GM12878 (cell line): ENCODE results near the gene ELMO2. TPM values are rescaled to one million over a fixed set of nuclear protein-coding genes. Genes with fewer than 3 reads are reported as not detected.

Experiments
- BCL11A ChIP-seq: IDR thresholded peaks from 2 replicates; pipeline ENCODE4 v1.6.1; 2011; ENCODE audit warnings: low read depth, low read length
- CTCF ChIP-seq, 3 experiments: IDR thresholded peaks in 2 of 3; conservative IDR thresholded peaks in 1 of 3; 2 replicates each; pipeline ENCODE4 v1.5.1; 2011; ENCODE audit warnings: low read depth in 3 of 3, low read length in 3 of 3, mild to moderate bottlenecking in 3 of 3, control low read depth in 2 of 3, moderate library complexity in 2 of 3, inconsistent platforms in 1 of 3, mixed read lengths in 1 of 3; ENCODE audit not compliant: control insufficient read depth in 2 of 3, insufficient read depth in 1 of 3; ENCODE audit errors: extremely low read depth in 1 of 3
- EED ChIP-seq: sonication (generic); IDR thresholded peaks from 2 replicates; pipeline ENCODE4 v1.6.1; 2016; ENCODE audit warnings: antibody characterized with exemption, low read depth
- EGR1 ChIP-seq, 2 experiments: IDR thresholded peaks; 1 replicate in 1 of 2; 2 replicates in 1 of 2; pipeline ENCODE4 v1.6.1; 2011 to 2012; ENCODE audit warnings: low read depth in 2 of 2, low read length in 2 of 2, borderline replicate concordance in 1 of 2, mild to moderate bottlenecking in 1 of 2, moderate library complexity in 1 of 2
- GATAD2B ChIP-seq: fragments of 450-650 bp; conservative IDR thresholded peaks from 2 replicates; pipeline ENCODE4 v1.6.1; 2017; ENCODE audit warnings: low read depth, mild to moderate bottlenecking, moderate library complexity
- IRF4 ChIP-seq: IDR thresholded peaks from 2 replicates; pipeline ENCODE4 v1.6.1; 2011; ENCODE audit warnings: low read depth, low read length
- NFYA ChIP-seq: IDR thresholded peaks from 2 replicates; pipeline ENCODE4 v1.6.1; 2011; ENCODE audit warnings: low read depth, mild to moderate bottlenecking, low read length, improper control_type of control experiment, borderline replicate concordance
- NFYB ChIP-seq: IDR thresholded peaks from 2 replicates; pipeline ENCODE4 v1.6.1; 2011; ENCODE audit warnings: low read depth, mild to moderate bottlenecking, low read length, improper control_type of control experiment, moderate library complexity; ENCODE audit not compliant: insufficient read depth
- POLR2AphosphoS2 ChIP-seq: IDR thresholded peaks from 2 replicates; pipeline ENCODE4 v1.6.1; 2011; ENCODE audit warnings: low read depth, mild to moderate bottlenecking, low read length, improper control_type of control experiment, moderate library complexity
- STAT1 ChIP-seq: fragments of 450-650 bp; conservative IDR thresholded peaks from 2 replicates; pipeline ENCODE4 v1.6.1; 2014; ENCODE audit warnings: antibody characterized with exemption, mild to moderate bottlenecking
- ZBTB4 ChIP-seq: fragments of 450-650 bp; formaldehyde crosslinking; IDR thresholded peaks from 2 replicates; pipeline ENCODE4 v1.4.0; 2022; ENCODE audit warnings: mild to moderate bottlenecking, moderate library complexity
- ZBTB40 ChIP-seq: fragments of 450-650 bp; IDR thresholded peaks from 2 replicates; pipeline ENCODE4 v1.6.1; 2016; ENCODE audit warnings: mild to moderate bottlenecking, moderate library complexity, borderline replicate concordance
- ZNF207 ChIP-seq: fragments of 450-650 bp; IDR thresholded peaks from 2 replicates; pipeline ENCODE4 v1.6.1; 2014; ENCODE audit warnings: antibody characterized with exemption, mild to moderate bottlenecking, borderline replicate concordance
- ZNF24 ChIP-seq: fragments of 450-650 bp; IDR thresholded peaks from 2 replicates; pipeline ENCODE4 v1.6.1; 2017; ENCODE audit warnings: antibody characterized with exemption, mild to moderate bottlenecking
- polyA plus RNA-seq, 11 experiments: library from polyadenylated mRNA; depleted of rRNA in 4 of 11; unstranded in 6 of 11; stranded (reverse) in 5 of 11; fragments of >200 nt; fragmentation: Nextera tagmentation in 4 of 11; fragmentation: Illumina TruSeq in 1 of 11; extraction: Ambion mirVana in 4 of 11; extraction: Trizol in 1 of 11; gene quantifications; 1 replicate in 1 of 11; 2 replicates in 10 of 11; pipeline versions ENCODE4 v1.2.1 to v1.2.3, GENCODE V29; 2011 to 2016; ENCODE audit warnings: inconsistent platforms in 2 of 11, missing spikeins in 2 of 11, low read depth in 1 of 11
- total RNA-seq, 4 experiments: library from RNA; depleted of rRNA in 3 of 4; stranded (reverse); fragments of >200 nt in 3 of 4; fragmentation: Illumina TruSeq in 1 of 4; extraction: Trizol in 1 of 4; gene quantifications; 2 replicates each; pipeline versions ENCODE4 v1.2.1 to v1.2.3, GENCODE V29; 2013 to 2021
- TF ChIP-seq, protein P1 (sequence below): IDR thresholded peaks from 2 replicates; pipeline ENCODE4 v1.6.1; 2012; ENCODE audit warnings: mild to moderate bottlenecking, low read depth, low read length

ELMO2 gene
- total and polyA plus RNA-seq, 10 of the 15 experiments (the other 5 are each of a cell fraction or from before 2014, with no cell fraction given): 14.2 to 40.2 (median 37.6) TPM

- TF ChIP-seq ZBTB4 (CRISPR knock-in tag) (no peak), NFYA (no peak), POLR2AphosphoS2 (no peak), STAT1 (no peak), EED (peak; percentile 61; the same call in 1 of the 2 replicates), CTCF (IDR thresholded peaks at IDR 0.05 in 2 of 3, conservative IDR thresholded peaks at IDR 0.05 in 1 of 3; ENCODE audit: control insufficient read depth in 2 of 3, extremely low read depth in 1 of 3, insufficient read depth in 1 of 3, low read depth in 3 of 3, low read length in 3 of 3) (no peak), ZBTB40 (no peak), NFYB (no peak), ZNF24 (no peak), IRF4 (no peak), EGR1 (IDR thresholded peaks at IDR 0.05; ENCODE audit: borderline replicate concordance in 1 of 2, low read depth in 2 of 2, low read length in 2 of 2) (no peak), BCL11A (0 out of 2 replicates have a peak, but pooled peaks have one; percentile 8), GATAD2B (no peak), ZNF207 (no peak)
- TF ChIP-seq, protein P1, sequence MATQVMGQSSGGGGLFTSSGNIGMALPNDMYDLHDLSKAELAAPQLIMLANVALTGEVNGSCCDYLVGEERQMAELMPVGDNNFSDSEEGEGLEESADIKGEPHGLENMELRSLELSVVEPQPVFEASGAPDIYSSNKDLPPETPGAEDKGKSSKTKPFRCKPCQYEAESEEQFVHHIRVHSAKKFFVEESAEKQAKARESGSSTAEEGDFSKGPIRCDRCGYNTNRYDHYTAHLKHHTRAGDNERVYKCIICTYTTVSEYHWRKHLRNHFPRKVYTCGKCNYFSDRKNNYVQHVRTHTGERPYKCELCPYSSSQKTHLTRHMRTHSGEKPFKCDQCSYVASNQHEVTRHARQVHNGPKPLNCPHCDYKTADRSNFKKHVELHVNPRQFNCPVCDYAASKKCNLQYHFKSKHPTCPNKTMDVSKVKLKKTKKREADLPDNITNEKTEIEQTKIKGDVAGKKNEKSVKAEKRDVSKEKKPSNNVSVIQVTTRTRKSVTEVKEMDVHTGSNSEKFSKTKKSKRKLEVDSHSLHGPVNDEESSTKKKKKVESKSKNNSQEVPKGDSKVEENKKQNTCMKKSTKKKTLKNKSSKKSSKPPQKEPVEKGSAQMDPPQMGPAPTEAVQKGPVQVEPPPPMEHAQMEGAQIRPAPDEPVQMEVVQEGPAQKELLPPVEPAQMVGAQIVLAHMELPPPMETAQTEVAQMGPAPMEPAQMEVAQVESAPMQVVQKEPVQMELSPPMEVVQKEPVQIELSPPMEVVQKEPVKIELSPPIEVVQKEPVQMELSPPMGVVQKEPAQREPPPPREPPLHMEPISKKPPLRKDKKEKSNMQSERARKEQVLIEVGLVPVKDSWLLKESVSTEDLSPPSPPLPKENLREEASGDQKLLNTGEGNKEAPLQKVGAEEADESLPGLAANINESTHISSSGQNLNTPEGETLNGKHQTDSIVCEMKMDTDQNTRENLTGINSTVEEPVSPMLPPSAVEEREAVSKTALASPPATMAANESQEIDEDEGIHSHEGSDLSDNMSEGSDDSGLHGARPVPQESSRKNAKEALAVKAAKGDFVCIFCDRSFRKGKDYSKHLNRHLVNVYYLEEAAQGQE: no peak
Measured at GRCh38 chr20:46362921-46363867, 43.2 kb downstream of the ELMO2 start (continued).
